HepG2 (cell line): ENCODE measurements around the gene BIN1. TPM values are rescaled to one million over a fixed set of nuclear protein-coding genes. Genes with fewer than 3 reads are reported as not detected.
A peak's percentile ranks its signal among the peaks of the same experiment; 100 is the strongest.

Experiments used
- ATAC-seq: fragments of 200-7000 bp; cut with Tn5 transposase; 3 replicates; pipeline ENCODE4 v1.9.1; 2020; ENCODE audit warnings: mild to moderate bottlenecking, moderate library complexity
- BruUV-seq: library from RNA; stranded (reverse); fragments of 400-500 nt; replicated peaks from 2 replicates; lab custom pipeline; 2021; lab: Mats Ljungman, UMichigan
- CTCF ChIA-PET: fragments of 300-600 bp; formaldehyde crosslinking; extraction: SDS; loops from one replicate; lab custom pipeline; 2021; ENCODE audit warnings: low total read pairs, inconsistent platforms, low intra/inter-chr PET ratio; lab: Yijun Ruan, JAX
- POLR2A ChIA-PET: fragments of 350-600 bp; sonication (Branson Sonifier 250); formaldehyde crosslinking; loops from one replicate; lab custom pipeline; 2020; ENCODE audit warnings: antibody characterized with exemption, inconsistent platforms; lab: Yijun Ruan, JAX
- DNase-seq: peaks from one replicate; pipeline ENCODE4 v3.0.0-alpha.2; 2015; ENCODE audit warnings: low spot score
- FAIRE-seq: peaks from 3 replicates; lab custom pipeline; 2011; peaks lifted over from hg19 to GRCh38; lab: Jason Lieb, UNC
- H2AFZ ChIP-seq: one replicate; pipeline ENCODE4 v1.6.1; 2011; ENCODE audit warnings: low read length, inconsistent platforms
- H3K27ac ChIP-seq: fragments of 300-600 bp; 3 replicates; pipeline ENCODE4 v1.8.0; 2011; ENCODE audit warnings: mixed run types, mild to moderate bottlenecking, mixed read lengths, low read length, inconsistent platforms; ENCODE audit not compliant: insufficient read depth; ENCODE audit errors: extremely low read length
- H3K27me3 ChIP-seq, 2 experiments: fragments of 200-600 bp in 1 of 2; 2 replicates in 1 of 2; 3 replicates in 1 of 2; pipeline versions ENCODE4 v1.6.0 to v1.8.0; 2011; ENCODE audit warnings: low read length in 2 of 2, mild to moderate bottlenecking in 2 of 2, moderate library complexity in 2 of 2, inconsistent platforms in 1 of 2; ENCODE audit not compliant: insufficient read depth in 2 of 2, control insufficient read depth in 1 of 2
- H3K36me3 ChIP-seq, 2 experiments: fragments of 200-600 bp in 1 of 2; replicated peaks in 1 of 2; 2 replicates in 1 of 2; 3 replicates in 1 of 2; pipeline versions ENCODE4 v1.5.1 to v1.8.0; 2011; ENCODE audit warnings: low read length in 2 of 2, inconsistent platforms in 1 of 2; ENCODE audit not compliant: insufficient read depth in 2 of 2, control insufficient read depth in 1 of 2
- H3K4me1 ChIP-seq: 2 replicates; pipeline ENCODE4 v1.5.1; 2012; ENCODE audit warnings: low read length, inconsistent platforms; ENCODE audit not compliant: insufficient read depth
- H3K4me2 ChIP-seq: 2 replicates; pipeline ENCODE4 v1.6.0; 2011; ENCODE audit warnings: low read depth, low read length, inconsistent platforms
- H3K4me3 ChIP-seq, 3 experiments: fragments of 200-600 bp in 1 of 3; sonication (generic), shearing (Covaris generic) in 1 of 3; replicated peaks in 1 of 3; 2 replicates each; pipeline ENCODE4 v1.5.1; 2011 to 2016; ENCODE audit warnings: low read length in 3 of 3, inconsistent platforms in 2 of 3, low read depth in 2 of 3, mild to moderate bottlenecking in 2 of 3, control low read depth in 1 of 3, mixed read lengths in 1 of 3; ENCODE audit not compliant: insufficient read depth in 1 of 3
- H3K79me2 ChIP-seq: one replicate; pipeline ENCODE4 v1.6.1; 2011; ENCODE audit warnings: low read length, inconsistent platforms; ENCODE audit not compliant: insufficient read depth
- H3K9ac ChIP-seq: 2 replicates; pipeline ENCODE4 v1.6.0; 2011; ENCODE audit warnings: mild to moderate bottlenecking, low read depth, low read length, inconsistent platforms; ENCODE audit not compliant: insufficient read depth
- H3K9me3 ChIP-seq: 2 replicates; pipeline ENCODE4 v1.5.1; 2012; ENCODE audit warnings: mild to moderate bottlenecking, low read length
- H4K20me1 ChIP-seq: 2 replicates; pipeline ENCODE4 v1.6.0; 2011; ENCODE audit warnings: inconsistent platforms, mild to moderate bottlenecking, low read length, moderate library complexity; ENCODE audit not compliant: insufficient read depth
- CTCF ChIP-seq: sonication (generic); formaldehyde crosslinking; IDR thresholded peaks from 2 replicates; pipeline ENCODE4 v1.5.0; 2020; ENCODE audit warnings: mild to moderate bottlenecking, missing genetic modification reagents, moderate library complexity
- EZH2 ChIP-seq: conservative IDR thresholded peaks from 2 replicates; pipeline ENCODE4 v1.6.1; 2012; ENCODE audit warnings: mild to moderate bottlenecking, low read depth, low read length, moderate library complexity
- MTF1 ChIP-seq: sonication (generic); formaldehyde crosslinking; IDR thresholded peaks from 2 replicates; pipeline ENCODE4 v1.5.0; 2020; ENCODE audit warnings: missing genetic modification reagents
- NAIF1 ChIP-seq: sonication (generic); formaldehyde crosslinking; IDR thresholded peaks from 2 replicates; pipeline ENCODE4 v1.5.0; 2020; ENCODE audit warnings: mild to moderate bottlenecking, missing genetic modification reagents, borderline replicate concordance
- ZFP36L1 ChIP-seq: sonication (generic); formaldehyde crosslinking; IDR thresholded peaks from 2 replicates; pipeline ENCODE4 v1.8.0; 2022; ENCODE audit warnings: mild to moderate bottlenecking, missing genetic modification reagents, moderate library complexity
- WGBS: methylation state at CpG from one replicate; pipeline ENCODE4 v1.1.6; 2017; ENCODE audit warnings: low lambda C conversion rate; 5-methylcytosine and 5-hydroxymethylcytosine counted together
- in situ Hi-C: cut with HindIII; loops from 2 replicates; pipeline ENCODE4 v1.10.0; 2017; ENCODE audit warnings: low pct_unique_long_range_greater_than_20kb; ENCODE audit not compliant: extremely low pct_ligation_motif_present
- intact Hi-C: fragments of 100-400 bp; cut with micrococcal nuclease; formaldehyde crosslinking; loops from one replicate; pipeline ENCODE4 v1.10.0; 2022; ENCODE audit not compliant: unreplicated experiment
- polyA plus RNA-seq, 8 experiments: library from polyadenylated mRNA; depleted of rRNA in 3 of 8; stranded (reverse) in 7 of 8; unstranded in 1 of 8; fragments of >200 nt; fragmentation: Illumina TruSeq in 4 of 8; extraction: Trizol in 4 of 8; gene quantifications; 2 replicates each; pipeline versions ENCODE4 v1.2.1 to v1.2.3, GENCODE V29; 2011 to 2016; ENCODE audit warnings: low read depth in 4 of 8, missing spikeins in 1 of 8, mixed read lengths in 1 of 8; ENCODE audit not compliant: insufficient read depth in 1 of 8
- total RNA-seq, 5 experiments: library from RNA; depleted of rRNA; stranded (reverse); fragments of >200 nt; fragmentation: Illumina TruSeq; extraction: Trizol; gene quantifications; 2 replicates each; pipeline ENCODE4 v1.2.3, GENCODE V29; 2016; ENCODE audit warnings: low read depth in 1 of 5

BIN1 gene
- total and polyA plus RNA-seq, 2 of the 13 experiments (the other 11 are each of a cell fraction or from before 2014, with no cell fraction given) = 0.93 to 1.2 TPM

DNA sequence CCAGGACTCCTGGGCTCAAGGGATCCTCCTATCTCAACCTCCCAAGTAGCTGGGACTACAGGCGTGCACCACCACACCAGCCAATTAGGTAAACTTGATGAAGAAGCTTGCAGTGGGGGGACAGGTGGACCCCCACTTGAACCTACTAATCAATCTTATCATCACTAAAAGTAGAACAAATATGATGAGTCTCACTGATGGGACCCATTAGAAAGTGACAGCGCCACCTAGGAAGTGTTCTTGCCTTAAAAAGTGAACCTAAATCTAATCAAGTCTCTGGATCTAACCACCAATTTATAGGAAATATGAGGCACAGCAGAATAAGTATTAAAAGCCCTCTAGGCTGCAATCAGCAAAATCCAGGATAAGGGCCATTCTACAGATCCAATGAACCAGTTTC, 79.2 kb downstream of the BIN1 start:
- no peak for TF ChIP-seq EZH2
- 0 out of 2 replicates have a peak, but pooled peaks have one; percentile 39 for TF ChIP-seq MTF1 (CRISPR knock-in tag)
- H3K36me3 ChIP-seq = no peaks in the 10 kb centered on the region
- no peak for FAIRE-seq
- no peak overlapping the region for H3K4me2 ChIP-seq
- ATAC-seq = no peak
- no peaks in the 10 kb centered on the region for H4K20me1 ChIP-seq
- BruUV-seq = no TSS peak
- no peak for DNase-seq
- H3K27ac ChIP-seq = no peak overlapping the region
- no peak overlapping the region for H3K4me3 ChIP-seq
- POLR2A ChIA-PET = no interaction called here
- in situ Hi-C loops = no loop called here
- CTCF ChIA-PET = no interaction called here
- peaks cover 5% of the 10 kb centered on the region; the same call in 1 of the 2 replicates for H3K9me3 ChIP-seq
- H3K79me2 ChIP-seq = no peaks in the 10 kb centered on the region
- H2AFZ ChIP-seq = no peak overlapping the region
- no peaks in the 10 kb centered on the region; a peak in 1 of 5 replicates for H3K27me3 ChIP-seq
- no peaks in the 10 kb centered on the region for H3K4me1 ChIP-seq
- no peak overlapping the region for H3K9ac ChIP-seq
- 83% methylated on average over 2 of the region's 2 CpGs for WGBS
- intact Hi-C loops = no loop called here

DNA sequence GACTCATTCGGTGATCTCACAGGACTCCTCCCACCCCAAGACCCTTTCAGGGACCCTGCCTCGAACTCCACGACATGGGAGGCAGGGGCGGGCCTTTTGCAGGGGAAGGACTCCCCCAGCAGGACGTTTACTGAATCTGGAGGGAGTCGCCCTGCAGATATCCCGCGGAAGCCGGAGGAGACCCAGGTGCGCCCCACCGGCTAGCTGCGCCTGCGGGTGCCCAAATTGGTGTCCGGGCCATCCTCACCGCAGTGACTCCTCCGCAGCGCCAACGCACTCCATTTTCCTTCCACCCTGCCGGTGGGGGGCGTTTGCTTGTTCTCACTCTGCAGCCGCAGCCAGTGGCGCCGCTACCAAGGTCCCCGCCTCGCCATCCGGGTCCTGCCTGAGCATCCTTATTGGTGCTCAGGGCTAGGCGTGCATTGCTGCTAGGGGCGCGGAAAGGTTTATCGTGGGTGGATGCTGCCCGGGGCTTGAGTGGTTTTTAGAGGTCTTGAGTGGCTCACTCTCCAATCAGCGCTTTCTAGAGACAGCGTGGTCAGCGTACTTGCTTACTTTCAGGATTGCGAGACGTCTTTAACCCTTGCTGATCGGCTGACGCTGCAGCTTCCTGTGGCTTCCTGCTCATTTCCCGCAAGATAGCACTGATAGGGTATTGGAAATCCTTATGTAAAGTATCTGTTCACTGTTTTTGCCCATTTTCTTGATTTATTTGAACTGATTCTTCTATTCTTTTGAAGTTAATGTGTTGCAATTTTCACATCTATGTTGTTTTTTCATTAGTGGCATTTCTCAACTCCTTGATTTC, 81.4 kb downstream of the BIN1 start:
- Histone ChIP-seq H3K27me3 (no peaks in the 10 kb centered on the region), H3K4me2 (no peak overlapping the region), H3K4me3 (no peak overlapping the region), H3K36me3 (no peaks in the 10 kb centered on the region), H3K79me2 (no peaks in the 10 kb centered on the region), H3K9ac (no peak overlapping the region), H3K9me3 (peaks cover 5% of the 10 kb centered on the region; the same call in 1 of the 2 replicates), H4K20me1 (no peaks in the 10 kb centered on the region), H3K4me1 (no peaks in the 10 kb centered on the region), H3K27ac (no peak overlapping the region), H2AFZ (no peak overlapping the region)
- DNase-seq = no peak
- no TSS peak for BruUV-seq
- POLR2A ChIA-PET = no interaction called here
- CTCF ChIA-PET = no interaction called here
- WGBS = 81% methylated on average over 36 of the region's 39 CpGs
- intact Hi-C loops (no loop called here), in situ Hi-C loops (no loop called here)
- TF ChIP-seq ZFP36L1 (no peak), NAIF1 (CRISPR knock-in tag) (no peak), CTCF (CRISPR knock-in tag) (peak; percentile 26)
- FAIRE-seq = no peak
- ATAC-seq = peak; percentile 19; the same call in 1 of the 3 replicates
